ENCODE results near the gene ADM2. TPM values are rescaled to one million over a fixed set of nuclear protein-coding genes. Genes with fewer than 3 reads are reported as not detected.

Gene ADM2
- total and polyA plus RNA-seq, 2 of the 13 experiments (the other 11 are each of a cell fraction or from before 2014, with no cell fraction given), result 1.2 to 3.0 TPM

GRCh38 chr22:50470491-50470890 lies 10.9 kb upstream of the ADM2 start:
- Histone ChIP-seq H3K9ac (ENCODE audit: insufficient read depth, low read depth, low read length) (no peak overlapping the region), H3K27me3 (ENCODE audit: control insufficient read depth in 1 of 2, insufficient read depth in 2 of 2, low read length in 2 of 2) (no peaks in the 10 kb centered on the region), H3K79me2 (ENCODE audit: insufficient read depth, low read length) (peaks cover 50% of the 10 kb centered on the region), H3K9me3 (ENCODE audit: low read length) (no peaks in the 10 kb centered on the region), H3K36me3 (replicated peaks in 1 of 2; ENCODE audit: control insufficient read depth in 1 of 2, insufficient read depth in 2 of 2, low read length in 2 of 2) (peaks cover 14 to 21% of the 10 kb centered on the region in 2 experiments; a peak in 4 of 5 replicates), H3K27ac (ENCODE audit: extremely low read length, insufficient read depth, low read length) (no peak overlapping the region), H2AFZ (ENCODE audit: low read length) (no peak overlapping the region), H3K4me1 (ENCODE audit: insufficient read depth, low read length) (peaks cover 45% of the 10 kb centered on the region), H3K4me2 (ENCODE audit: low read depth, low read length) (no peak overlapping the region), H3K4me3 (replicated peaks in 1 of 3; ENCODE audit: insufficient read depth in 1 of 3, low read depth in 2 of 3, low read length in 3 of 3) (no peak overlapping the region), H4K20me1 (ENCODE audit: insufficient read depth, low read length) (peaks cover 35% of the 10 kb centered on the region)
- in situ Hi-C loops (cut with HindIII; ENCODE audit: extremely low pct_ligation_motif_present, low pct_unique_long_range_greater_than_20kb) (no loop called here), intact Hi-C loops (cut with micrococcal nuclease; ENCODE audit: unreplicated experiment) (no loop called here)
- BruUV-seq (replicated peaks), result no TSS peak
- ChIA-PET CTCF (ENCODE audit: low intra/inter-chr PET ratio, low total read pairs) (interaction anchor here (0.6 kb wide), 1 partner anchor 192 kb away, joined by 3 read pairs; no protein-coding TSS in a partner anchor), POLR2A (interaction anchor here (0.9 kb wide), 2 partner anchors 11 to 55 kb away, joined by 3 to 4 read pairs; partner anchors contain the start of genes ADM2 and SCO2)
- FAIRE-seq, result no peak
- WGBS (ENCODE audit: low lambda C conversion rate), result 83% methylated on average over 1 of the region's 6 CpGs
- DNase-seq (ENCODE audit: low spot score), result no peak
- no peak for TF ChIP-seq RAD51 (IDR thresholded peaks at IDR 0.05; ENCODE audit: borderline replicate concordance)
- no peak for TF ChIP-seq KDM6A (CRISPR knock-in tag; IDR thresholded peaks at IDR 0.05; ENCODE audit: low read depth)
- TF ChIP-seq NONO (IDR thresholded peaks at IDR 0.05), result no peak
- TF ChIP-seq NONO (CRISPR knock-in tag; conservative IDR thresholded peaks at IDR 0.05), result no peak
- no peak for TF ChIP-seq TBX3 (IDR thresholded peaks at IDR 0.05; ENCODE audit: borderline replicate concordance)
- no peak for TF ChIP-seq TOPORS (CRISPR knock-in tag; IDR thresholded peaks at IDR 0.05)
- no peak for TF ChIP-seq ZNF737 (CRISPR knock-in tag; IDR thresholded peaks at IDR 0.05; ENCODE audit: borderline replicate concordance)
- TF ChIP-seq ZNF790 (CRISPR knock-in tag; IDR thresholded peaks at IDR 0.05; ENCODE audit: borderline replicate concordance), result no peak
- no peak for TF ChIP-seq ZNF292 (CRISPR knock-in tag; IDR thresholded peaks at IDR 0.05; ENCODE audit: borderline replicate concordance, low read depth)
- no peak for TF ChIP-seq ZBTB20 (CRISPR knock-in tag; IDR thresholded peaks at IDR 0.05; ENCODE audit: borderline replicate concordance, low read depth)
- TF ChIP-seq ZNF235 (CRISPR knock-in tag; IDR thresholded peaks at IDR 0.05; ENCODE audit: borderline replicate concordance), result no peak
- no peak for ATAC-seq

Data from HepG2 (cell line).